Parathyroid adenoma (tissue), 2 donors: ENCODE results near the gene CHST1.

ENCODE experiments used
- H2AFZ ChIP-seq: fragments of 300-600 bp; sonication (generic); one replicate; pipeline ENCODE4 v1.7.0; 2017; ENCODE audit warnings: antibody characterized with exemption, mild to moderate bottlenecking
- H3K27ac ChIP-seq: fragments of 300-600 bp; sonication (generic); one replicate; pipeline ENCODE4 v1.7.0; 2017
- H3K27me3 ChIP-seq: fragments of 300-600 bp; sonication (generic); one replicate; pipeline ENCODE4 v1.7.0; 2017; ENCODE audit warnings: low read length; ENCODE audit not compliant: control insufficient read depth, insufficient read depth
- H3K36me3 ChIP-seq: fragments of 300-600 bp; sonication (generic); one replicate; pipeline ENCODE4 v1.7.0; 2017; ENCODE audit warnings: low read length; ENCODE audit not compliant: control insufficient read depth, insufficient read depth
- H3K4me1 ChIP-seq: fragments of 300-600 bp; sonication (generic); one replicate; pipeline ENCODE4 v1.7.0; 2017; ENCODE audit warnings: control low read depth
- H3K4me2 ChIP-seq: fragments of 300-600 bp; sonication (generic); one replicate; pipeline ENCODE4 v1.7.0; 2017; ENCODE audit warnings: low read length
- H3K4me3 ChIP-seq: fragments of 300-600 bp; sonication (generic); one replicate; pipeline ENCODE4 v1.7.0; 2017; ENCODE audit warnings: low read depth, low read length
- H3K79me2 ChIP-seq: fragments of 300-600 bp; sonication (generic); one replicate; pipeline ENCODE4 v1.7.0; 2017; ENCODE audit warnings: control low read depth
- H3K9ac ChIP-seq: fragments of 300-600 bp; sonication (generic); one replicate; pipeline ENCODE4 v1.7.0; 2017; ENCODE audit warnings: mild to moderate bottlenecking
- H3K9me3 ChIP-seq: fragments of 300-600 bp; sonication (generic); one replicate; pipeline ENCODE4 v1.7.0; 2017; ENCODE audit warnings: low read length; ENCODE audit not compliant: control insufficient read depth
- TF ChIP-seq, protein P1 (sequence below): fragments of 300-600 bp; sonication (generic); IDR thresholded peaks from one replicate; pipeline ENCODE4 v1.7.0; 2017; ENCODE audit warnings: antibody characterized with exemption, mild to moderate bottlenecking
- donor health status: primary hyperparathyroidism.

Gene CHST1

GRCh38 chr11:45663486-45664375 is 1.7 kb downstream of the CHST1 start:
- TF ChIP-seq, protein P1, sequence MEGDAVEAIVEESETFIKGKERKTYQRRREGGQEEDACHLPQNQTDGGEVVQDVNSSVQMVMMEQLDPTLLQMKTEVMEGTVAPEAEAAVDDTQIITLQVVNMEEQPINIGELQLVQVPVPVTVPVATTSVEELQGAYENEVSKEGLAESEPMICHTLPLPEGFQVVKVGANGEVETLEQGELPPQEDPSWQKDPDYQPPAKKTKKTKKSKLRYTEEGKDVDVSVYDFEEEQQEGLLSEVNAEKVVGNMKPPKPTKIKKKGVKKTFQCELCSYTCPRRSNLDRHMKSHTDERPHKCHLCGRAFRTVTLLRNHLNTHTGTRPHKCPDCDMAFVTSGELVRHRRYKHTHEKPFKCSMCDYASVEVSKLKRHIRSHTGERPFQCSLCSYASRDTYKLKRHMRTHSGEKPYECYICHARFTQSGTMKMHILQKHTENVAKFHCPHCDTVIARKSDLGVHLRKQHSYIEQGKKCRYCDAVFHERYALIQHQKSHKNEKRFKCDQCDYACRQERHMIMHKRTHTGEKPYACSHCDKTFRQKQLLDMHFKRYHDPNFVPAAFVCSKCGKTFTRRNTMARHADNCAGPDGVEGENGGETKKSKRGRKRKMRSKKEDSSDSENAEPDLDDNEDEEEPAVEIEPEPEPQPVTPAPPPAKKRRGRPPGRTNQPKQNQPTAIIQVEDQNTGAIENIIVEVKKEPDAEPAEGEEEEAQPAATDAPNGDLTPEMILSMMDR = no peak
- H3K4me2 ChIP-seq = peak overlapping the region; percentile 68
- H3K9me3 ChIP-seq = no peaks in the 10 kb centered on the region
- no peak overlapping the region for H3K9ac ChIP-seq
- no peaks in the 10 kb centered on the region for H3K4me1 ChIP-seq
- H3K36me3 ChIP-seq = no peaks in the 10 kb centered on the region
- no peak overlapping the region for H3K27ac ChIP-seq
- H3K4me3 ChIP-seq = no peak overlapping the region
- no peak overlapping the region for H2AFZ ChIP-seq
- H3K27me3 ChIP-seq = no peaks in the 10 kb centered on the region
- H3K79me2 ChIP-seq = no peaks in the 10 kb centered on the region

GRCh38 chr11:45662665-45663485 is 2.5 kb downstream of the CHST1 start:
- H3K9me3 ChIP-seq = no peaks in the 10 kb centered on the region
- H3K27ac ChIP-seq = no peak overlapping the region
- TF ChIP-seq, protein P1 = no peak
- no peaks in the 10 kb centered on the region for H3K4me1 ChIP-seq
- H3K27me3 ChIP-seq = no peaks in the 10 kb centered on the region
- no peak overlapping the region for H3K4me3 ChIP-seq
- H2AFZ ChIP-seq = no peak overlapping the region
- H3K9ac ChIP-seq = no peak overlapping the region
- no peak overlapping the region for H3K4me2 ChIP-seq
- H3K79me2 ChIP-seq = no peaks in the 10 kb centered on the region
- no peaks in the 10 kb centered on the region for H3K36me3 ChIP-seq

DNA sequence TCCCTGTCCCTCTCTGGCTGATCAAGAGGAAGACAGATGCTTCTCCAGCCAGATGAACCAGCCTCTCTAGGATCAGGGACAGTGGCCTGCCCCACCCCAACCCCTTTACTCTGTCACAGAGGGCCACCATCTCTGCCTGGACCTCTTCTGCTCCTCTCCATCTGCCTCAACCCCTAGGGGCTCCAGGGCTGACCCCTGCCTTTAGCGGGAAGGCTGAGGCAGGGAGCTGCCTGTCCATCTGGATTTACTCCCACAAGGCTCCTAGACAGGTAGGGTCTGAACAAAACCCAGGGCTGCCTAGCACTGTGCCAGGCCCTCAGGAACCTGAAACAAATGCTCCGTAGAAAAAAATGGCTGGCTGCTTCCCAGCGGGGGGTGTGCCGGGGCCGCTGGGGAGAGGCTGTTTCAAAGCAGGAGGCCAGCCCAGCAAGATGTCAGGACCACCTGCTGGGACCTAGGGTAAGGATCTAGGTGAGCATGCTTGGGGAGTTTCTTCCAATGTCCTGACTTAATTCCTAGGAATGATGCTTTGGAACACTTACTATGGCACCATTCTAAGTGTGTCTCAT is 3.2 kb downstream of the CHST1 start:
- Histone ChIP-seq H3K27me3 (no peaks in the 10 kb centered on the region), H3K9me3 (no peaks in the 10 kb centered on the region), H3K9ac (no peak overlapping the region), H3K27ac (no peak overlapping the region), H3K4me3 (no peak overlapping the region), H3K79me2 (no peaks in the 10 kb centered on the region), H3K4me1 (no peaks in the 10 kb centered on the region), H3K4me2 (no peak overlapping the region), H3K36me3 (no peaks in the 10 kb centered on the region), H2AFZ (no peak overlapping the region)
- TF ChIP-seq, protein P1 = no peak

DNA sequence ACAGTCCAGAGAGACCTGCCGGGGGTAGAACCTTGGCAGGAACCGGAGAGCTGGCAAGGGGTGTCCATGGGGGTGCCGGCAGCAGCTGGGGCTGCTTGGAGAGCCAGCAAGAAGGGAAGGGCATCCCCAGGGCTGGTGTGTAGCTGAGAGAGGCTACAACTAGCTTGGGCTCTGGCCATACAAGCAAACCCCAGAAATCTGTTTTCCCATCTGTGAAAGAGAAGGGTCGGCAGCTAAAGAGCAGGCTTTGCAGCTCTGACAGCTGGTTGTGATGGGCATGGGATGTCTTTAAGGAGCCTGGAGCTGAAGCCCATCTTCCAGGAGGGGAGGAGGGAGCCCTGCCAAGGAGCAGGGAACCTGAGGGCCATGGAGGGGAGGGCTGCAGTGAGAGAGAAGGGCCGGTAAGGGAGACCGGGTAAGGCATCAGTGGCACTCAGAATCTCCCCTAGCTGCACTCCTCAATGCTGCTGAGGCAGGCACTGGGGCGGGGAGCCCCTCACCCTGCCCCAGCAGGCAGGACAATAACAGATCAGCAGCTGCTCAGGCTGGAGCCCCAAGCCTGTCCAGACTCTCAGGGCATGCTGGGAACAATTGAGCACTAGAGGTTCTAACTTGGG is 3.9 kb downstream of the CHST1 start:
- no peaks in the 10 kb centered on the region for H3K4me1 ChIP-seq
- no peaks in the 10 kb centered on the region for H3K36me3 ChIP-seq
- H3K27me3 ChIP-seq = no peaks in the 10 kb centered on the region
- no peak overlapping the region for H3K4me2 ChIP-seq
- no peak overlapping the region for H3K27ac ChIP-seq
- H3K9ac ChIP-seq = no peak overlapping the region
- no peaks in the 10 kb centered on the region for H3K9me3 ChIP-seq
- H3K4me3 ChIP-seq = no peak overlapping the region
- TF ChIP-seq, protein P1 = no peak
- no peaks in the 10 kb centered on the region for H3K79me2 ChIP-seq
- H2AFZ ChIP-seq = no peak overlapping the region
